Measurements from ENCODE around the gene REEP3.

DNA sequence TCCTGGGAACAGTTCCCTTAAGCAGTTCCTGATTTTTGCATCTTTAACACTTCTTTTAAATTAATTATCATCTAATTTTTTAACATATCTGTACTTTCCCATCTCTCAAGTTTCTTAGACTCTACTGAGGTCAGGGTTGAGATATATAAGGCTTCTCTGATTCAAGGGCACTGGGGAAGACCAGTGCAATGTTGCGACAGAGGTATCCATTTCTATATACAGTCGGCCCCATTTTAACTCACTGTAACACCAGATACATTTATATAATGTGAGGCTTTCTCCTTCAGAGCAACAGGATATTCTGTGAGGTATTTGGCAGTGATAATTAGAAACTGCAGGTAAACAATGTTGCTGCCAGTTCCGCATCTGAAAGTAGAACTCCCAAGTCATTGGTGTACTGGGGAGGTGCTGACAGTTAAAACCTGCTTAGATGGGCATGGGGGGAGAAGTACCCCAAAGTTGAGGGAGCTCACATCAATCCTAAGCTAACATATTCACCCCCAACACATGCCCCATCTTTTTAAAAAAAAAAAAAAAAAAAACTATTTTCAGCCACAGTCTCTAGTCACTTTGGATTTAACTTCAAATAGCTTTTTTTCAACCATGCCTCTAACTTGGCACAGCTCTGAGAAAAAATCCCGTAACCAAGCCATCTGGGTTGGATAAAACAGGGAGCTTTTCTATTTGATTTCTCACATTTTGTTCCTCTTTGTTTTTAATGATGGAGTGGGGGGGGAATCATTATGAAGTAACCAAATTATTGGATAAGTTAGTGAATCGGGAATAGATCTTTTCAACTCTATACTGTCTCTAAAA lies 62.9 kb downstream of the REEP3 start:
- TF ChIP-seq, protein P1, sequence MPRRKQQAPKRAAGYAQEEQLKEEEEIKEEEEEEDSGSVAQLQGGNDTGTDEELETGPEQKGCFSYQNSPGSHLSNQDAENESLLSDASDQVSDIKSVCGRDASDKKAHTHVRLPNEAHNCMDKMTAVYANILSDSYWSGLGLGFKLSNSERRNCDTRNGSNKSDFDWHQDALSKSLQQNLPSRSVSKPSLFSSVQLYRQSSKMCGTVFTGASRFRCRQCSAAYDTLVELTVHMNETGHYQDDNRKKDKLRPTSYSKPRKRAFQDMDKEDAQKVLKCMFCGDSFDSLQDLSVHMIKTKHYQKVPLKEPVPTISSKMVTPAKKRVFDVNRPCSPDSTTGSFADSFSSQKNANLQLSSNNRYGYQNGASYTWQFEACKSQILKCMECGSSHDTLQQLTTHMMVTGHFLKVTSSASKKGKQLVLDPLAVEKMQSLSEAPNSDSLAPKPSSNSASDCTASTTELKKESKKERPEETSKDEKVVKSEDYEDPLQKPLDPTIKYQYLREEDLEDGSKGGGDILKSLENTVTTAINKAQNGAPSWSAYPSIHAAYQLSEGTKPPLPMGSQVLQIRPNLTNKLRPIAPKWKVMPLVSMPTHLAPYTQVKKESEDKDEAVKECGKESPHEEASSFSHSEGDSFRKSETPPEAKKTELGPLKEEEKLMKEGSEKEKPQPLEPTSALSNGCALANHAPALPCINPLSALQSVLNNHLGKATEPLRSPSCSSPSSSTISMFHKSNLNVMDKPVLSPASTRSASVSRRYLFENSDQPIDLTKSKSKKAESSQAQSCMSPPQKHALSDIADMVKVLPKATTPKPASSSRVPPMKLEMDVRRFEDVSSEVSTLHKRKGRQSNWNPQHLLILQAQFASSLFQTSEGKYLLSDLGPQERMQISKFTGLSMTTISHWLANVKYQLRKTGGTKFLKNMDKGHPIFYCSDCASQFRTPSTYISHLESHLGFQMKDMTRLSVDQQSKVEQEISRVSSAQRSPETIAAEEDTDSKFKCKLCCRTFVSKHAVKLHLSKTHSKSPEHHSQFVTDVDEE (CRISPR knock-in tag; IDR thresholded peaks at IDR 0.05), result no peak
- TF ChIP-seq CSDC2 (CRISPR knock-in tag; IDR thresholded peaks at IDR 0.05), result no peak
- TF ChIP-seq ZFP30 (CRISPR knock-in tag; IDR thresholded peaks at IDR 0.05), result no peak
- TF ChIP-seq, protein P2, sequence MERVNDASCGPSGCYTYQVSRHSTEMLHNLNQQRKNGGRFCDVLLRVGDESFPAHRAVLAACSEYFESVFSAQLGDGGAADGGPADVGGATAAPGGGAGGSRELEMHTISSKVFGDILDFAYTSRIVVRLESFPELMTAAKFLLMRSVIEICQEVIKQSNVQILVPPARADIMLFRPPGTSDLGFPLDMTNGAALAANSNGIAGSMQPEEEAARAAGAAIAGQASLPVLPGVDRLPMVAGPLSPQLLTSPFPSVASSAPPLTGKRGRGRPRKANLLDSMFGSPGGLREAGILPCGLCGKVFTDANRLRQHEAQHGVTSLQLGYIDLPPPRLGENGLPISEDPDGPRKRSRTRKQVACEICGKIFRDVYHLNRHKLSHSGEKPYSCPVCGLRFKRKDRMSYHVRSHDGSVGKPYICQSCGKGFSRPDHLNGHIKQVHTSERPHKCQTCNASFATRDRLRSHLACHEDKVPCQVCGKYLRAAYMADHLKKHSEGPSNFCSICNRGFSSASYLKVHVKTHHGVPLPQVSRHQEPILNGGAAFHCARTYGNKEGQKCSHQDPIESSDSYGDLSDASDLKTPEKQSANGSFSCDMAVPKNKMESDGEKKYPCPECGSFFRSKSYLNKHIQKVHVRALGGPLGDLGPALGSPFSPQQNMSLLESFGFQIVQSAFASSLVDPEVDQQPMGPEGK (CRISPR knock-in tag; IDR thresholded peaks at IDR 0.05; ENCODE audit: borderline replicate concordance), result no peak
- no peak for TF ChIP-seq RARB (CRISPR knock-in tag; IDR thresholded peaks at IDR 0.05)
- no peak for TF ChIP-seq ZFP3 (CRISPR knock-in tag; IDR thresholded peaks at IDR 0.05)
- TF ChIP-seq, protein P3, sequence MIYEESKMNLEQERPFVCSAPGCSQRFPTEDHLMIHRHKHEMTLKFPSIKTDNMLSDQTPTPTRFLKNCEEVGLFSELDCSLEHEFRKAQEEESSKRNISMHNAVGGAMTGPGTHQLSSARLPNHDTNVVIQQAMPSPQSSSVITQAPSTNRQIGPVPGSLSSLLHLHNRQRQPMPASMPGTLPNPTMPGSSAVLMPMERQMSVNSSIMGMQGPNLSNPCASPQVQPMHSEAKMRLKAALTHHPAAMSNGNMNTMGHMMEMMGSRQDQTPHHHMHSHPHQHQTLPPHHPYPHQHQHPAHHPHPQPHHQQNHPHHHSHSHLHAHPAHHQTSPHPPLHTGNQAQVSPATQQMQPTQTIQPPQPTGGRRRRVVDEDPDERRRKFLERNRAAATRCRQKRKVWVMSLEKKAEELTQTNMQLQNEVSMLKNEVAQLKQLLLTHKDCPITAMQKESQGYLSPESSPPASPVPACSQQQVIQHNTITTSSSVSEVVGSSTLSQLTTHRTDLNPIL (CRISPR knock-in tag; IDR thresholded peaks at IDR 0.05; ENCODE audit: low read depth), result no peak

Data from SK-N-SH treated with all-trans-retinoic acid at 6 μM for 48 hours (cell line).